Ureter (tissue), 1 donor: Measurements from ENCODE around the gene ACLY. TPM values are rescaled to one million over a fixed set of nuclear protein-coding genes. Genes with fewer than 3 reads are reported as not detected.
"Not testable (repeated sequence)": the region's sequence is repeated elsewhere in the genome, so short reads cannot be mapped to it uniquely, and the experiment has no call there.

Source experiments
- DNase-seq: peaks from one replicate; pipeline ENCODE4 v3.0.0-alpha.2; 2020; ENCODE audit warnings: low spot score
- total RNA-seq: library from RNA; stranded (reverse); gene quantifications from one replicate; pipeline ENCODE4 v1.2.4, GENCODE V29; 2023
- donor health status: DM: yes; HTN: yes; CAD: no.

Gene ACLY
- total RNA-seq, 1 donor from 2014 or later: 94.2 TPM

GRCh38 chr17:41835214-41835799, 83.4 kb downstream of the ACLY start:
- DNase-seq: no peak

DNA sequence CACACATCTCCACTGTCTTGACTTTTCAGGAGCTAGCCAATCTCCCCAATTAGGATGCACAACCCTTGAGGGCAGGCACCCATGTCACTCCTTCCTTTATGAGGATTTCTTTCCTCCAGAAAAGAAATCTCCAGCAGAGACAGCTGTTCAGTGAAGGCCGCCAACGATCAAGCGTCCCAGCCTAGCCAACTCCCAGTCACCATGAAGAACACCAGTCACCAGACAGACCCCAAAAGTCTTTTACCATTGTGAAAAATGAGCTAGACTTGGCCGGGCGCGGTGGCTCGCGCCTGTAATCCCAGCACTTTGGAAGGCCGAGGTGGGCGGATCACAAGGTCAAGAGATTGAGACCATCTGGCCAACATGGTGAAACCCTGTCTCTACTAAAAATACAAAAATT, 88.8 kb downstream of the ACLY start:
- DNase-seq: not testable (repeated sequence)

DNA sequence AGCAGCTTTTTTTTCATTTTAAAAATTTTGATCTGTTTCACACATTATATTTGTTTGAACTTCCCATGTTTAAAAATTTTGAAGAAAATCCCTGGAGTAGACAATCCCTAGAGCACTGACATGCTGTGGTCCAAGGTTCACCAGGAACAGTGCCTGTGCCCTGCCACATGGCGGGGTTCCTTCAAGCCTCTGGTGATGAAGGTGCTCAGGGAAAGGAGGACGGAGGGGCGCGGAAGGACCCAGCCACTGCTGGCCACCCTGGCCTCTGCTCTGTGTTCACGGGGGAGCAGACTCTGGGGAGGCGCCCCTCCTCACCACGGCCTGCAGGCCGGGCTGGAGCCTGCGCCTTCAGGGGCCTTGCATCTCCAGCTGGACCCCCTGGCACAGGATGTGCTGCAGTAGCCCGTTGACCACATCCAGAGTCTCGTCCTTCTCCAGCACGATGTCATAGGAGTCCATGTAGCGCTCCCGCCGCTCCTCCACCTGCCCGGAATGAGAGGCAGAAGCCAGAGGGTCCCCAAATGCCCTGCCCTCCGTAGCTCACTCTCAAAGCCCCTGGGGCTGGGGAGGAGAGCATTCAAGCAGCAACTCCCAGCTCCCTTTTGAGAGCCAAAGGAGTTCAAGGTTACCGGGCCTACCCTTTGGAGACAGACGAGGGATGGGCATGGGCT, 93.4 kb downstream of the ACLY start:
- no peak for DNase-seq

- DNase-seq: no peak
Observed at GRCh38 chr17:41824086-41824485, 94.7 kb downstream of the ACLY start.

DNA sequence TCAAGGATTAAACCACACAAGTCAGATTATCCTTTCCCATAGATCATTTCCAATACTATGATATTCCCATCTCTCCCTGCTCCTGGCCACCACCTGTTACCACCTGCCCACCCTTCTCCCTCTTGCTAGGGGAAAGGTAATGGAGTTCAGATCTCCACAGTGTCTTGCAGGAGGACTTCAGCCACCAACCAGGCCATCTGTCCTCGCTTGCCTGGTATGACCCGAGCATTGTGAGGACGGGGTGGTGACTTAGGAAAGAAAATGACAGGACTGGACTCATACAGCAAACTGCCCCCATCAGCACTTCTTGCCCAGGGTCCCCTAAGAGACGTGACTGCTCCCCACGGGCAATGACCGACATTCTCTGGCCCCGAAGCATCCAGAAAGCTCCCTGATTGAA, 95.2 kb downstream of the ACLY start:
- DNase-seq: no peak

DNA sequence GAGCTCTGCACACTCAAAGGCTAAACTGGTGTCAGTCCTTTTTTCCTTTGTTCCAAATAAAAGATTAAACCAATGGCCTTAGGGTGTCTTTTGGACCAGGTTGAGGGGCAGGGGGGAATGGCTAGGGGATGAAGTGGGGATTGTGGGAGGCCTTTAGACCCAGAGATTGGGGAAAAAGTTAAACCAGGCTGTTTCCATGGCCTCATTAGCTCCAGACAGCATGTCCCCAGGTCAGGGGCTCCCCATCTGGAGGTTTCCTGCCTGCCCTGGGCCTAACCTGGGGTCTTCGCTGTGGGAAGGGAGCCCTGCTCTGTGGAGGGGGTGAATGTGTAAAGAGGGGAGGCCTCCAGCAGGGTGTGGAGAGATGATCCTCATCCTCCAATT, 95.6 kb downstream of the ACLY start:
- DNase-seq: no peak

DNA sequence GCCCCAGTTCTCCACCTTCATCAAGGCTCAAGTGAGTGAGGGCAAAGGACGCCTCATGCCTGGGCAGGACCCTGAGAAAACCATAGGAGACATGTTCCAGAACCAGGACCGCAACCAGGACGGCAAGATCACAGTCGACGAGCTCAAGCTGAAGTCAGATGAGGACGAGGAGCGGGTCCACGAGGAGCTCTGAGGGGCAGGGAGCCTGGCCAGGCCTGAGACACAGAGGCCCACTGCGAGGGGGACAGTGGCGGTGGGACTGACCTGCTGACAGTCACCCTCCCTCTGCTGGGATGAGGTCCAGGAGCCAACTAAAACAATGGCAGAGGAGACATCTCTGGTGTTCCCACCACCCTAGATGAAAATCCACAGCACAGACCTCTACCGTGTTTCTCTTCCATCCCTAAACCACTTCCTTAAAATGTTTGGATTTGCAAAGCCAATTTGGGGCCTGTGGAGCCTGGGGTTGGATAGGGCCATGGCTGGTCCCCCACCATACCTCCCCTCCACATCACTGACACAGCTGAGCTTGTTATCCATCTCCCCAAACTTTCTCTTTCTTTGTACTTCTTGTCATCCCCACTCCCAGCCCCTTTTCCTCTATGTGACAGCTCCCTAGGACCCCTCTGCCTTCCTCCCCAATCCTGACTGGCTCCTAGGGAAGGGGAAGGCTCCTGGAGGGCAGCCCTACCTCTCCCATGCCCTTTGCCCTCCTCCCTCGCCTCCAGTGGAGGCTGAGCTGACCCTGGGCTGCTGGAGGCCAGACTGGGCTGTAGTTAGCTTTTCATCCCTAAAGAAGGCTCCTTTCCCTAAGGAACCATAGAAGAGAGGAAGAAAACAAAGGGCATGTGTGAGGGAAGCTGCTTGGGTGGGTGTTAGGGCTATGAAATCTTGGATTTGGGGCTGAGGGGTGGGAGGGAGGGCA, 96.3 kb downstream of the ACLY start:
- DNase-seq: no peak

DNA sequence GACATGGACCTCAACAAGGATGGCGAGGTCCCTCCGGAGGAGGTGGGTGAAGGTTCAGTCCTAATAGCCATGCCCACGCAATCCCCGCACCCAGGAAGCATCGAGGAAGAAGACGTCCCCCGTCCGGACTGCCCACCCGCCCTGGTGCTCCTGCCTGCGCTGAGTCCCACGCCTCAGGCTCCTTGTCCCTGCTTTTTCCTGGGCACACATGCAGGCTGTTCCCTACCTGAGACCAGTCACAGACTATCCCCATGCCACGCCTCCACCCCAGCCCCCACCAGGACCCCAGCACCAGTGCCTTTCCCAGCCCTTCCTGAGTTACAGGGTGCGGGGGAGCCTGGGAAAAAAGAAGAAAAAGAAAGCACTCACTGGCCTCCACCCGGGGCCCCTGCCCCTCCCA, 97.0 kb downstream of the ACLY start:
- DNase-seq: no peak

- no peak for DNase-seq
Observed at GRCh38 chr17:41818024-41818423, 100.7 kb downstream of the ACLY start.

Other genes starting within 250 kb of the ACLY start
- 1,012 TPM for gene EIF1, start 230.1 kb downstream of the ACLY start, total RNA-seq
- not detected for gene GAST, start 206.6 kb downstream of the ACLY start, total RNA-seq
- 0.47 TPM for gene HAP1, start 184.3 kb downstream of the ACLY start, total RNA-seq
- gene JUP, start 132.2 kb downstream of the ACLY start, total RNA-seq: 277 TPM
- 7.8 TPM for gene P3H4, start 107.0 kb downstream of the ACLY start, total RNA-seq
- gene FKBP10, start 105.9 kb downstream of the ACLY start, total RNA-seq: 42.0 TPM
- 36.3 TPM for gene NT5C3B, start 82.7 kb downstream of the ACLY start, total RNA-seq
- 0.44 TPM for gene KLHL10, start 81.1 kb downstream of the ACLY start, total RNA-seq
- gene KLHL11, start 53.5 kb downstream of the ACLY start, total RNA-seq: 15.6 TPM
- gene ODAD4, start 11.7 kb upstream of the ACLY start, total RNA-seq: 0.75 TPM
- gene CNP, start 47.8 kb upstream of the ACLY start, total RNA-seq: 45.7 TPM
- 111 TPM for gene DNAJC7, start 98.5 kb upstream of the ACLY start, total RNA-seq
- gene NKIRAS2, start 101.1 kb upstream of the ACLY start, total RNA-seq: 20.8 TPM
- 1.9 TPM for gene C17orf113, start 131.7 kb upstream of the ACLY start, total RNA-seq
- gene ZNF385C, start 179.5 kb upstream of the ACLY start, total RNA-seq: 1.2 TPM
- 31.3 TPM for gene DHX58, start 193.8 kb upstream of the ACLY start, total RNA-seq
- 62.8 TPM for gene KAT2A, start 202.4 kb upstream of the ACLY start, total RNA-seq
- gene HSPB9, start 203.9 kb upstream of the ACLY start, total RNA-seq: not detected
- 120 TPM for gene RAB5C, start 236.0 kb upstream of the ACLY start, total RNA-seq